ENCODE data around the gene FAF1.

DNA sequence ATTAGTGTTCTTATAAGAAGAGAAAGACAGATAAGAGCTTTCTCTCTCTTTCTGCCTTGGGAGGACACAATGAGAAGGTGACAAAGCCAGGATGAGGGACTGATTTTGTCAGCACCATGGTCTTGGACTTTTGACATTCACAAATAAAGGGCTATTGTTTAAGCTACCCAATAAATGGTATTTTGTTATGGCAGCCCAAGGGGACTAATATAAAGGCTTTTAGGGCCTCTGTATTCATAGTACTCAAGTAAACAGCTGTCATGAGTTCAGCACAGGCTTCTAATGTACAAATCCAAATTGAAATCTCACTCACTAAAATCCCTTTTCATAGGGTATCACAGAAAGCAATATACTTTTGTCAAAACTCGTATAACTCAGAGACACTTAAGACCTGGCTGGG lies 242.7 kb downstream of the FAF1 start:
- TF ChIP-seq, protein P1, sequence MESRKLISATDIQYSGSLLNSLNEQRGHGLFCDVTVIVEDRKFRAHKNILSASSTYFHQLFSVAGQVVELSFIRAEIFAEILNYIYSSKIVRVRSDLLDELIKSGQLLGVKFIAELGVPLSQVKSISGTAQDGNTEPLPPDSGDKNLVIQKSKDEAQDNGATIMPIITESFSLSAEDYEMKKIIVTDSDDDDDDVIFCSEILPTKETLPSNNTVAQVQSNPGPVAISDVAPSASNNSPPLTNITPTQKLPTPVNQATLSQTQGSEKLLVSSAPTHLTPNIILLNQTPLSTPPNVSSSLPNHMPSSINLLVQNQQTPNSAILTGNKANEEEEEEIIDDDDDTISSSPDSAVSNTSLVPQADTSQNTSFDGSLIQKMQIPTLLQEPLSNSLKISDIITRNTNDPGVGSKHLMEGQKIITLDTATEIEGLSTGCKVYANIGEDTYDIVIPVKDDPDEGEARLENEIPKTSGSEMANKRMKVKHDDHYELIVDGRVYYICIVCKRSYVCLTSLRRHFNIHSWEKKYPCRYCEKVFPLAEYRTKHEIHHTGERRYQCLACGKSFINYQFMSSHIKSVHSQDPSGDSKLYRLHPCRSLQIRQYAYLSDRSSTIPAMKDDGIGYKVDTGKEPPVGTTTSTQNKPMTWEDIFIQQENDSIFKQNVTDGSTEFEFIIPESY (IDR thresholded peaks at IDR 0.05) = no peak
- TF ChIP-seq, protein P2, sequence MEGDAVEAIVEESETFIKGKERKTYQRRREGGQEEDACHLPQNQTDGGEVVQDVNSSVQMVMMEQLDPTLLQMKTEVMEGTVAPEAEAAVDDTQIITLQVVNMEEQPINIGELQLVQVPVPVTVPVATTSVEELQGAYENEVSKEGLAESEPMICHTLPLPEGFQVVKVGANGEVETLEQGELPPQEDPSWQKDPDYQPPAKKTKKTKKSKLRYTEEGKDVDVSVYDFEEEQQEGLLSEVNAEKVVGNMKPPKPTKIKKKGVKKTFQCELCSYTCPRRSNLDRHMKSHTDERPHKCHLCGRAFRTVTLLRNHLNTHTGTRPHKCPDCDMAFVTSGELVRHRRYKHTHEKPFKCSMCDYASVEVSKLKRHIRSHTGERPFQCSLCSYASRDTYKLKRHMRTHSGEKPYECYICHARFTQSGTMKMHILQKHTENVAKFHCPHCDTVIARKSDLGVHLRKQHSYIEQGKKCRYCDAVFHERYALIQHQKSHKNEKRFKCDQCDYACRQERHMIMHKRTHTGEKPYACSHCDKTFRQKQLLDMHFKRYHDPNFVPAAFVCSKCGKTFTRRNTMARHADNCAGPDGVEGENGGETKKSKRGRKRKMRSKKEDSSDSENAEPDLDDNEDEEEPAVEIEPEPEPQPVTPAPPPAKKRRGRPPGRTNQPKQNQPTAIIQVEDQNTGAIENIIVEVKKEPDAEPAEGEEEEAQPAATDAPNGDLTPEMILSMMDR (IDR thresholded peaks at IDR 0.05; ENCODE audit: low read depth, low read length, missing input control) = no peak
- TF ChIP-seq, protein P3, sequence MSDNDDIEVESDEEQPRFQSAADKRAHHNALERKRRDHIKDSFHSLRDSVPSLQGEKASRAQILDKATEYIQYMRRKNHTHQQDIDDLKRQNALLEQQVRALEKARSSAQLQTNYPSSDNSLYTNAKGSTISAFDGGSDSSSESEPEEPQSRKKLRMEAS (IDR thresholded peaks at IDR 0.05) = no peak
- TF ChIP-seq RXRA (IDR thresholded peaks at IDR 0.05) (no peak), TAF1 (conservative IDR thresholded peaks at IDR 0.05) (no peak), YY1 (IDR thresholded peaks at IDR 0.05) (no peak), SP1 (IDR thresholded peaks at IDR 0.05) (no peak), FOXA1 (IDR thresholded peaks at IDR 0.05) (no peak), NR2F2 (IDR thresholded peaks at IDR 0.05) (no peak)
- TF ChIP-seq, protein P4, sequence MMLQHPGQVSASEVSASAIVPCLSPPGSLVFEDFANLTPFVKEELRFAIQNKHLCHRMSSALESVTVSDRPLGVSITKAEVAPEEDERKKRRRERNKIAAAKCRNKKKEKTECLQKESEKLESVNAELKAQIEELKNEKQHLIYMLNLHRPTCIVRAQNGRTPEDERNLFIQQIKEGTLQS (IDR thresholded peaks at IDR 0.05) = no peak
- TF ChIP-seq, protein P5, sequence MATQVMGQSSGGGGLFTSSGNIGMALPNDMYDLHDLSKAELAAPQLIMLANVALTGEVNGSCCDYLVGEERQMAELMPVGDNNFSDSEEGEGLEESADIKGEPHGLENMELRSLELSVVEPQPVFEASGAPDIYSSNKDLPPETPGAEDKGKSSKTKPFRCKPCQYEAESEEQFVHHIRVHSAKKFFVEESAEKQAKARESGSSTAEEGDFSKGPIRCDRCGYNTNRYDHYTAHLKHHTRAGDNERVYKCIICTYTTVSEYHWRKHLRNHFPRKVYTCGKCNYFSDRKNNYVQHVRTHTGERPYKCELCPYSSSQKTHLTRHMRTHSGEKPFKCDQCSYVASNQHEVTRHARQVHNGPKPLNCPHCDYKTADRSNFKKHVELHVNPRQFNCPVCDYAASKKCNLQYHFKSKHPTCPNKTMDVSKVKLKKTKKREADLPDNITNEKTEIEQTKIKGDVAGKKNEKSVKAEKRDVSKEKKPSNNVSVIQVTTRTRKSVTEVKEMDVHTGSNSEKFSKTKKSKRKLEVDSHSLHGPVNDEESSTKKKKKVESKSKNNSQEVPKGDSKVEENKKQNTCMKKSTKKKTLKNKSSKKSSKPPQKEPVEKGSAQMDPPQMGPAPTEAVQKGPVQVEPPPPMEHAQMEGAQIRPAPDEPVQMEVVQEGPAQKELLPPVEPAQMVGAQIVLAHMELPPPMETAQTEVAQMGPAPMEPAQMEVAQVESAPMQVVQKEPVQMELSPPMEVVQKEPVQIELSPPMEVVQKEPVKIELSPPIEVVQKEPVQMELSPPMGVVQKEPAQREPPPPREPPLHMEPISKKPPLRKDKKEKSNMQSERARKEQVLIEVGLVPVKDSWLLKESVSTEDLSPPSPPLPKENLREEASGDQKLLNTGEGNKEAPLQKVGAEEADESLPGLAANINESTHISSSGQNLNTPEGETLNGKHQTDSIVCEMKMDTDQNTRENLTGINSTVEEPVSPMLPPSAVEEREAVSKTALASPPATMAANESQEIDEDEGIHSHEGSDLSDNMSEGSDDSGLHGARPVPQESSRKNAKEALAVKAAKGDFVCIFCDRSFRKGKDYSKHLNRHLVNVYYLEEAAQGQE (IDR thresholded peaks at IDR 0.05) = no peak

Data from liver (tissue), 3 donors.